ENCODE measurements around the gene ARHGAP45.
"Not testable (repeated sequence)": the region's sequence is repeated elsewhere in the genome, so short reads cannot be mapped to it uniquely, and the experiment has no call there.

The ARHGAP45 gene

GRCh38 chr19:1066748-1067340, at the start of gene ARHGAP45:
TSS of gene ARHGAP45 (plus strand) at chr19:1067167. CDS start at chr19:1067406, 239 bp downstream.
- no peak for DNase-seq

GRCh38 chr19:1017906-1018305, 49.1 kb upstream of the ARHGAP45 start:
- DNase-seq, result no peak

- DNase-seq, result no peak
These were observed 48.6 kb upstream of the ARHGAP45 start for GRCh38 chr19:1018393-1018792.

- no peak for DNase-seq
These were observed 47.9 kb upstream of the ARHGAP45 start for GRCh38 chr19:1018932-1019615.

GRCh38 chr19:1019616-1019961, 47.4 kb upstream of the ARHGAP45 start:
- no peak for DNase-seq

- DNase-seq, result no peak
These were observed 46.7 kb upstream of the ARHGAP45 start for GRCh38 chr19:1019980-1020867.

- DNase-seq, result peak; percentile 96
These were observed 46.0 kb upstream of the ARHGAP45 start, which contains the start of gene TMEM259 for GRCh38 chr19:1020868-1021425. TSS of gene TMEM259 (minus strand) at chr19:1021123. CDS start at chr19:1020996, 127 bp downstream.

- DNase-seq, result not testable (repeated sequence)
These were observed 43.1 kb upstream of the ARHGAP45 start for GRCh38 chr19:1023883-1024188.

- not testable (repeated sequence) for DNase-seq
These were observed 41.9 kb upstream of the ARHGAP45 start for GRCh38 chr19:1025080-1025479.

GRCh38 chr19:1025960-1026782, 40.8 kb upstream of the ARHGAP45 start, which contains the start of gene CNN2:
TSS of gene CNN2 (plus strand) at chr19:1026608. CDS start at chr19:1026662, 54 bp downstream.
- no peak for DNase-seq

- no peak for DNase-seq
These were observed 40.0 kb upstream of the ARHGAP45 start for GRCh38 chr19:1026783-1027649.

GRCh38 chr19:1027650-1028061, 39.3 kb upstream of the ARHGAP45 start:
- DNase-seq, result no peak

GRCh38 chr19:1028062-1028926, 38.7 kb upstream of the ARHGAP45 start:
- DNase-seq, result no peak

GRCh38 chr19:1032264-1032867, 34.6 kb upstream of the ARHGAP45 start:
- DNase-seq, result no peak

- no peak for DNase-seq
These were observed 30.9 kb upstream of the ARHGAP45 start for GRCh38 chr19:1035998-1036621.

GRCh38 chr19:1037621-1038064, 29.3 kb upstream of the ARHGAP45 start:
- no peak for DNase-seq

GRCh38 chr19:1038978-1039645, 27.9 kb upstream of the ARHGAP45 start:
- DNase-seq, result no peak

GRCh38 chr19:1039646-1040475, 27.1 kb upstream of the ARHGAP45 start, which contains the start of gene ABCA7:
TSS of gene ABCA7 (plus strand) at chr19:1040107. CDS start at chr19:1041362, 1,255 bp downstream.
- DNase-seq, result peak; percentile 91
